Fibroblast of lung (primary cell): ENCODE results near the gene MGLL. TPM values are rescaled to one million over a fixed set of nuclear protein-coding genes. Genes with fewer than 3 reads are reported as not detected.

Source experiments
- DNase-seq, 2 donors: peaks; one replicate each; pipeline versions ENCODE4 v3.0.0 to v3.0.0-alpha.2; 2010; ENCODE audit warnings: low read depth in 2 of 2
- H2AFZ ChIP-seq: 2 replicates; pipeline ENCODE4 v1.5.1; 2012; ENCODE audit warnings: low read length, control low read depth, inconsistent platforms
- H3K27ac ChIP-seq: 2 replicates; pipeline ENCODE4 v1.5.1; 2011; ENCODE audit warnings: low read length, control low read depth; ENCODE audit not compliant: insufficient read depth
- H3K27me3 ChIP-seq: 2 replicates; pipeline ENCODE4 v1.5.1; 2011; ENCODE audit warnings: mild to moderate bottlenecking, low read length; ENCODE audit not compliant: control insufficient read depth, insufficient read depth
- H3K36me3 ChIP-seq: 2 replicates; pipeline ENCODE4 v1.5.1; 2011; ENCODE audit warnings: low read length; ENCODE audit not compliant: control insufficient read depth, insufficient read depth
- H3K4me1 ChIP-seq: 2 replicates; pipeline ENCODE4 v1.5.1; 2011; ENCODE audit warnings: low read length; ENCODE audit not compliant: control insufficient read depth, insufficient read depth; ENCODE audit errors: extremely low read depth
- H3K4me2 ChIP-seq: 2 replicates; pipeline ENCODE4 v1.5.1; 2011; ENCODE audit warnings: low read length, control low read depth; ENCODE audit not compliant: insufficient read depth; ENCODE audit errors: extremely low read depth
- H3K4me3 ChIP-seq, 4 experiments: fragments of 200-600 bp in 1 of 4; sonication (generic) in 1 of 4; replicated peaks in 1 of 4; 2 replicates each; pipeline ENCODE4 v1.5.1; 2011 to 2016; ENCODE audit warnings: low read length in 4 of 4, low read depth in 3 of 4, mild to moderate bottlenecking in 3 of 4, control low read depth in 2 of 4, inconsistent platforms in 1 of 4, mixed read lengths in 1 of 4; ENCODE audit not compliant: insufficient read depth in 1 of 4; ENCODE audit errors: control extremely low read depth in 1 of 4
- H3K79me2 ChIP-seq: 2 replicates; pipeline ENCODE4 v1.5.1; 2012; ENCODE audit warnings: mild to moderate bottlenecking, low read length, inconsistent platforms; ENCODE audit not compliant: control insufficient read depth, insufficient read depth
- H3K9ac ChIP-seq: 2 replicates; pipeline ENCODE4 v1.5.1; 2011; ENCODE audit warnings: mild to moderate bottlenecking, low read length, control low read depth; ENCODE audit not compliant: insufficient read depth
- H3K9me3 ChIP-seq: 2 replicates; pipeline ENCODE4 v1.5.1; 2012; ENCODE audit warnings: low read depth, low read length; ENCODE audit not compliant: control insufficient read depth, insufficient read depth
- H4K20me1 ChIP-seq: 2 replicates; pipeline ENCODE4 v1.5.1; 2011; ENCODE audit warnings: low read length; ENCODE audit not compliant: control insufficient read depth, insufficient read depth; ENCODE audit errors: extremely low read depth
- CTCF ChIP-seq, 2 donors: IDR thresholded peaks in 1 of 2; conservative IDR thresholded peaks in 1 of 2; 1 replicate in 1 of 2; 2 replicates in 1 of 2; pipeline ENCODE4 v1.5.1; 2011 to 2012; ENCODE audit warnings: low read length in 2 of 2, control low read depth in 1 of 2, inconsistent platforms in 1 of 2, low read depth in 1 of 2, mild to moderate bottlenecking in 1 of 2
- EZH2 ChIP-seq: IDR thresholded peaks from 2 replicates; pipeline ENCODE4 v1.5.1; 2012; ENCODE audit warnings: low read length, control low read depth, mild to moderate bottlenecking; ENCODE audit errors: missing control alignments
- polyA plus RNA-seq, 2 donors: library from polyadenylated mRNA; depleted of rRNA in 1 of 2; stranded (reverse) in 1 of 2; unstranded in 1 of 2; fragments of >200 nt; gene quantifications; 2 replicates each; pipeline ENCODE4 v1.2.1, GENCODE V29; 2011 to 2012; ENCODE audit warnings: missing spikeins in 1 of 2
- total RNA-seq: library from RNA; depleted of rRNA; stranded (reverse); fragments of >200 nt; gene quantifications from 2 replicates; pipeline ENCODE4 v1.2.1, GENCODE V29; 2014

MGLL gene
- total and polyA plus RNA-seq, 2 donors (not counting 1 experiment from before 2014, with no cell fraction given) = 60.1 to 122 TPM

DNA sequence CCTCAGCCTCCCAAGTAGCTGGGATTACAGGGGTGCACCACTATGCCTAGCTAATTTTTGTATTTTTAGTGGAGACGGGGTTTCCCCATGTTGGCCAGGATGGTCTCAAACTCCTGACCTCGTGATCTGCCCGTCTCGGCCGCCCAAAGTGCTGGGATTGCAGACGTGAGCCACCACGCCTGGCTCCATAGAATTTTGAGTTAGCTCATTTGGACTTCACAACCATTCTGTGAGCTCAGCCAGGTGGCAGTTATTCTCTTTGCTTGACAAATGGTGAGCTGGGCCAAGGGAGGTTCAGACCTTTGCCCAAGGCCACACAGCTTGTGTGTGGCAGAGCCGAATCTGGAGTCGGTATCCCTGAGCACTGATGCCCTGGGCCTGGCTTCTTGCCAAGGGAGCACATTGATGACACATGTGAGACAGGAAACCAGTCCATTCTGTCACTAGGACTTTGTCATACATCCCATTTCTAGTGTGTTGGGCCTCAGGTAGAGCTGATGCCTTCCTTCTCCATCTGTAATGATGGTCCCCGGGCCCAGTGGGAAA lies 175.7 kb downstream of the MGLL start:
- H3K27ac ChIP-seq = no peak overlapping the region
- TF ChIP-seq CTCF (conservative IDR thresholded peaks at IDR 0.05 in 1 of 2, IDR thresholded peaks at IDR 0.05 in 1 of 2; ENCODE audit: low read depth in 1 of 2, low read length in 2 of 2) (no peak), EZH2 (no peak)
- H3K27me3 ChIP-seq = peaks cover 5% of the 10 kb centered on the region

DNA sequence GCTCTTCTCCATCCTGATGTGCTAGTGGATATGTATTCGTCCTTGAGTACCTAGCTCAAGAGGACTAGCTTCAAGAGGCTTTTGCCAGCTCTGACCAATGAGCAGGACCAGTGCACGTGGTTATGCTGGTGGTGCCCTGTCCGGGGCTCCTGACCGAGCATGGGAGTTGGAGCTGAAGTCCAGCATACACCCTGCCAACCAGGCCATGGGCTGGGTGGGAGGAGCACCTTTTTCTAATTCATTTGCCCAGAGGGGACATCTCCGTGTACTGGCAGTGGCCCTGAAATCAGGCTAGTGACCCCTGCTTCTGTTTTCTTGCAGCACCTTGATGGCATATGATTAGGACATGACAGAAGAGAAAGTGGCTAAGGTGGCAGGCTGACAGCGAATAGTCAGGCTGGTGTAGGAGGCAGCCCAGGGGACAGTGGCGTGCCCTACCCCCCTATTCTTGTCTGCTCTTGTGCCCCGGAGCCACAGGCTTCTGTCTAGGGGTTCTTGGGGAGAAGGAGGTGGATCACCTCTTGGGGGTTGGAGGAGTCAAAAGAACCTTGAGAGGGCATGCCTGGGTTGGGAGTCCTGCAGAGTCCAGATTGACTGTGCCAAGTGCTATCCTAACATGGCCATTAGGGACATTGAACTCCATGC lies 176.8 kb downstream of the MGLL start:
- Histone ChIP-seq H2AFZ (no peak overlapping the region), H3K4me3 (no peak overlapping the region), H3K9ac (no peak overlapping the region), H3K79me2 (no peaks in the 10 kb centered on the region), H4K20me1 (no peaks in the 10 kb centered on the region), H3K36me3 (no peaks in the 10 kb centered on the region), H3K27ac (no peak overlapping the region), H3K4me2 (no peak overlapping the region), H3K27me3 (peaks cover 5% of the 10 kb centered on the region), H3K4me1 (no peaks in the 10 kb centered on the region), H3K9me3 (no peaks in the 10 kb centered on the region)
- no peak for DNase-seq
- TF ChIP-seq EZH2 = no peak
- no peak for TF ChIP-seq CTCF (conservative IDR thresholded peaks at IDR 0.05 in 1 of 2, IDR thresholded peaks at IDR 0.05 in 1 of 2; ENCODE audit: low read depth in 1 of 2, low read length in 2 of 2)

More for the DNA sequence above, 175.7 kb downstream of the MGLL start:
- no peaks in the 10 kb centered on the region for H4K20me1 ChIP-seq
- no peak overlapping the region for H3K4me3 ChIP-seq
- no peaks in the 10 kb centered on the region for H3K4me1 ChIP-seq
- no peaks in the 10 kb centered on the region for H3K9me3 ChIP-seq
- DNase-seq = no peak
- no peak overlapping the region for H3K9ac ChIP-seq
- no peaks in the 10 kb centered on the region for H3K36me3 ChIP-seq
- H2AFZ ChIP-seq = no peak overlapping the region
- H3K4me2 ChIP-seq = no peak overlapping the region
- H3K79me2 ChIP-seq = no peaks in the 10 kb centered on the region

DNA sequence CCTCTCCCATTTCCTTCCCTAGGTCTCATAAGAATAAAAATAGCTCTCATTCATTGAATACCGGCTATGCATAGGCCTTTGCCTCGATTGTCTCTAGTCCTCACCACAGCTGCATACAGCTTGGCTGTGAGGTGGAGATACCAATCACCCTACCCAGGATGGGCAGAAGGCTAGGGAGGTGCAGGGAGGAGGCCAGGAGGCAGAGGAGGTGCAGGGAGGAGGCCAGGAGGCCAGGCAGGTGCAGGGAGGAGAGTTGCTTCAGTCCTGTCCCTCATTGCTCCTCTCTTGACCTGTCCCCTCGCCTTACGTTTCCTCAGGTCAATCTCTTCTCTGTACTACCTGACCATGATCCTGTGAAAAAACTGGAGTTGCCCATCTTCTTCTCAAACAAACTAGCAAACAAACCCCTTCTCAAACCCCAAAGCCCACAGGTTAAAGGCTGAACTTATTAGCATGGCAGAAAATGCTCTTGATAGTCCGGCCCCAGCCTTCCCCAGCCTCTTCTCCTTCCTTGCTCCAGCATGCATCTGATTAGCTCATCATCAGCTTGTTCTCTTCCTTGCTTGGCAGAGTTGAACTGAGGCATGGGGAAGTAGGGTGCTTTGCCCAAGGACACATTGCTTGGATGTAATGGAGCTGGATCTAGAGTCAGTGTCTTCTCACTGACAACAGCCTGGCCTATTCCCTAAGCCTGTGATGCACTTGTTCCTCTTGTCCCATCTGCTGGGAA lies 177.5 kb downstream of the MGLL start:
- Histone ChIP-seq H3K27me3 (peaks cover 5% of the 10 kb centered on the region), H3K36me3 (no peaks in the 10 kb centered on the region), H3K9ac (no peak overlapping the region), H2AFZ (no peak overlapping the region), H3K79me2 (no peaks in the 10 kb centered on the region), H3K9me3 (no peaks in the 10 kb centered on the region), H4K20me1 (no peaks in the 10 kb centered on the region), H3K4me2 (no peak overlapping the region), H3K4me1 (no peaks in the 10 kb centered on the region), H3K4me3 (no peak overlapping the region), H3K27ac (no peak overlapping the region)
- TF ChIP-seq EZH2 = no peak
- no peak for TF ChIP-seq CTCF (conservative IDR thresholded peaks at IDR 0.05 in 1 of 2, IDR thresholded peaks at IDR 0.05 in 1 of 2; ENCODE audit: low read depth in 1 of 2, low read length in 2 of 2)
- DNase-seq = no peak
